H9 (cell line): ENCODE data around the gene FANCC. TPM values are rescaled to one million over a fixed set of nuclear protein-coding genes. Genes with fewer than 3 reads are reported as not detected.

Experiments used
- DNase-seq: peaks from one replicate; pipeline ENCODE4 v3.0.0-alpha.2; 2017
- H2AFZ ChIP-seq: one replicate; pipeline ENCODE4 v1.6.1; 2013; ENCODE audit warnings: mild to moderate bottlenecking, low read length, control low read depth, moderate library complexity
- H2AK5ac ChIP-seq: 2 replicates; pipeline ENCODE4 v1.6.1; 2013; ENCODE audit warnings: low read length, control low read depth, mixed read lengths; ENCODE audit not compliant: insufficient read length
- H2BK120ac ChIP-seq: one replicate; pipeline ENCODE4 v1.6.1; 2013; ENCODE audit warnings: low read depth, mild to moderate bottlenecking, low read length, control low read depth, inconsistent platforms; ENCODE audit not compliant: poor library complexity, severe bottlenecking
- H2BK12ac ChIP-seq: 2 replicates; pipeline ENCODE4 v1.6.1; 2013; ENCODE audit warnings: low read length, control low read depth, mixed read lengths, low read depth; ENCODE audit not compliant: insufficient read length
- H2BK15ac ChIP-seq: 2 replicates; pipeline ENCODE4 v1.6.1; 2013; ENCODE audit warnings: low read depth, low read length, control low read depth
- H2BK20ac ChIP-seq: one replicate; pipeline ENCODE4 v1.6.1; 2013; ENCODE audit warnings: low read depth, mild to moderate bottlenecking, low read length, control low read depth, inconsistent platforms; ENCODE audit not compliant: poor library complexity, severe bottlenecking
- H2BK5ac ChIP-seq: 2 replicates; pipeline ENCODE4 v1.6.1; 2013; ENCODE audit warnings: low read length, control low read depth, mixed read lengths; ENCODE audit not compliant: insufficient read length
- H3K14ac ChIP-seq: 2 replicates; pipeline ENCODE4 v1.6.1; 2013; ENCODE audit warnings: low read length, control low read depth; ENCODE audit not compliant: insufficient read depth
- H3K18ac ChIP-seq: 2 replicates; pipeline ENCODE4 v1.6.1; 2013; ENCODE audit warnings: low read depth, mild to moderate bottlenecking, mixed read lengths, low read length, control low read depth; ENCODE audit not compliant: insufficient read length
- H3K23ac ChIP-seq: 2 replicates; pipeline ENCODE4 v1.6.1; 2013; ENCODE audit warnings: low read length, control low read depth, mixed read lengths, low read depth; ENCODE audit not compliant: insufficient read length
- H3K23me2 ChIP-seq: 2 replicates; pipeline ENCODE4 v1.6.1; 2013; ENCODE audit warnings: low read depth, mild to moderate bottlenecking, mixed read lengths, low read length, control low read depth; ENCODE audit not compliant: insufficient read length, poor library complexity, severe bottlenecking
- H3K27ac ChIP-seq: 2 replicates; pipeline ENCODE4 v1.5.1; 2013; ENCODE audit warnings: low read length, control low read depth, mixed read lengths, low read depth; ENCODE audit not compliant: insufficient read length
- H3K27me3 ChIP-seq: 2 replicates; pipeline ENCODE4 v1.6.1; 2013; ENCODE audit warnings: low read length, control low read depth, inconsistent platforms; ENCODE audit not compliant: insufficient read depth
- H3K4ac ChIP-seq: 2 replicates; pipeline ENCODE4 v1.6.1; 2013; ENCODE audit warnings: low read depth, mild to moderate bottlenecking, control low read depth, inconsistent platforms, low read length, moderate library complexity
- H3K4me1 ChIP-seq: 2 replicates; pipeline ENCODE4 v1.6.1; 2013; ENCODE audit warnings: low read length, control low read depth, inconsistent platforms; ENCODE audit not compliant: insufficient read depth
- H3K4me2 ChIP-seq: 2 replicates; pipeline ENCODE4 v1.6.1; 2013; ENCODE audit warnings: low read length, control low read depth, mixed read lengths; ENCODE audit not compliant: insufficient read length, insufficient read depth
- H3K56ac ChIP-seq: 2 replicates; pipeline ENCODE4 v1.6.1; 2013; ENCODE audit warnings: low read depth, mild to moderate bottlenecking, mixed read lengths, low read length, control low read depth; ENCODE audit not compliant: insufficient read length
- H3K79me1 ChIP-seq: 2 replicates; pipeline ENCODE4 v1.6.1; 2013; ENCODE audit warnings: low read depth, mild to moderate bottlenecking, moderate library complexity, low read length, control low read depth, inconsistent platforms; ENCODE audit not compliant: insufficient read depth, poor library complexity, severe bottlenecking
- H3K79me2 ChIP-seq: 2 replicates; pipeline ENCODE4 v1.6.1; 2013; ENCODE audit warnings: low read length, control low read depth, inconsistent platforms; ENCODE audit not compliant: insufficient read depth
- H3K9ac ChIP-seq: 2 replicates; pipeline ENCODE4 v1.6.1; 2013; ENCODE audit warnings: low read length, control low read depth, mixed read lengths; ENCODE audit not compliant: insufficient read length; ENCODE audit errors: extremely low read depth
- H3K9me3 ChIP-seq: one replicate; pipeline ENCODE4 v1.6.1; 2013; ENCODE audit warnings: low read depth, low read length, inconsistent platforms; ENCODE audit not compliant: control insufficient read depth
- H3T11ph ChIP-seq: one replicate; pipeline ENCODE4 v1.6.1; 2013; ENCODE audit warnings: mild to moderate bottlenecking, low read length, control low read depth, inconsistent platforms
- H4K20me1 ChIP-seq: one replicate; pipeline ENCODE4 v1.6.1; 2013; ENCODE audit not compliant: control insufficient read depth, insufficient read length, insufficient read depth
- H4K5ac ChIP-seq: 2 replicates; pipeline ENCODE4 v1.6.1; 2013; ENCODE audit warnings: low read depth, mild to moderate bottlenecking, mixed read lengths, low read length, control low read depth; ENCODE audit not compliant: insufficient read length
- H4K8ac ChIP-seq: replicated peaks from 2 replicates; pipeline ENCODE4 v1.6.1; 2013; ENCODE audit warnings: low read length, control low read depth, mixed read lengths, low read depth; ENCODE audit not compliant: insufficient read length
- H4K91ac ChIP-seq: 2 replicates; pipeline ENCODE4 v1.6.1; 2013; ENCODE audit warnings: low read depth, mild to moderate bottlenecking, moderate library complexity, mixed read lengths, low read length, control low read depth; ENCODE audit not compliant: insufficient read length
- H3K27ac Mint-ChIP-seq, 3 experiments: 2 replicates in 2 of 3; 3 replicates in 1 of 3; pipeline ENCODE4 v1.8.0; 2020 to 2021; ENCODE audit warnings: mixed read lengths in 3 of 3, mild to moderate bottlenecking in 1 of 3, moderate library complexity in 1 of 3
- H3K27me3 Mint-ChIP-seq: 2 replicates; pipeline ENCODE4 v1.8.0; 2021; ENCODE audit warnings: low read depth, mild to moderate bottlenecking, moderate library complexity, mixed read lengths
- H3K36me3 Mint-ChIP-seq, 3 experiments: 2 replicates in 2 of 3; 3 replicates in 1 of 3; pipeline ENCODE4 v1.8.0; 2020 to 2021; ENCODE audit warnings: low read depth in 3 of 3, mixed read lengths in 3 of 3; ENCODE audit not compliant: insufficient read depth in 1 of 3
- H3K4me1 Mint-ChIP-seq, 2 experiments: 2 replicates each; pipeline ENCODE4 v1.8.0; 2020; ENCODE audit warnings: mixed read lengths in 2 of 2
- H3K4me3 Mint-ChIP-seq, 2 experiments: 2 replicates in 1 of 2; 3 replicates in 1 of 2; pipeline ENCODE4 v1.8.0; 2020 to 2021; ENCODE audit warnings: mild to moderate bottlenecking in 2 of 2, mixed read lengths in 2 of 2, moderate library complexity in 1 of 2
- H3K9me3 Mint-ChIP-seq, 2 experiments: 2 replicates in 1 of 2; 3 replicates in 1 of 2; pipeline ENCODE4 v1.8.0; 2020; ENCODE audit warnings: mild to moderate bottlenecking in 2 of 2, mixed read lengths in 2 of 2, moderate library complexity in 1 of 2
- CTCF ChIP-seq: fragments of 200-600 bp; sonication (generic); conservative IDR thresholded peaks from 3 replicates; pipeline ENCODE4 v1.8.0; 2021; ENCODE audit warnings: antibody characterized with exemption, mild to moderate bottlenecking
- WGBS: extraction: QIAGEN DNeasy Blood & Tissue Kit; methylation state at CpG from one replicate; pipeline ENCODE4 v1.1.7; 2013; ENCODE audit warnings: missing lambda C conversion rate, low lambda C conversion rate, mixed read lengths; ENCODE audit not compliant: insufficient read length; ENCODE audit errors: extremely low coverage; 5-methylcytosine and 5-hydroxymethylcytosine counted together
- total RNA-seq: library from RNA; stranded (reverse); gene quantifications from 2 replicates; pipeline ENCODE4 v1.2.1, GENCODE V29; 2021

The FANCC gene
- total RNA-seq, 1 experiment from 2014 or later, result 14.6 TPM

- no peak overlapping the region for H2AK5ac ChIP-seq
- DNase-seq, result no peak
- H3K56ac ChIP-seq, result no peak overlapping the region
- H2BK120ac ChIP-seq, result no peak overlapping the region
- H4K20me1 ChIP-seq, result no peaks in the 10 kb centered on the region
- H4K8ac ChIP-seq, result no peak overlapping the region
- no peak overlapping the region for H3K27ac ChIP-seq
- Mint-ChIP-seq H3K27ac (no peak overlapping the region), H3K27me3 (no peaks in the 10 kb centered on the region), H3K9me3 (no peaks in the 10 kb centered on the region), H3K36me3 (no peaks in the 10 kb centered on the region; a peak in 1 of 7 replicates), H3K4me1 (peaks cover 16 to 24% of the 10 kb centered on the region in 2 experiments), H3K4me3 (no peak overlapping the region)
- WGBS, result no CpG with 5 or more reads among the region's 3 CpGs
- H3K23me2 ChIP-seq, result peaks cover 7% of the 10 kb centered on the region
- H2BK5ac ChIP-seq, result no peak overlapping the region
- no peak overlapping the region for H3T11ph ChIP-seq
- H2BK20ac ChIP-seq, result no peak overlapping the region
- H2AFZ ChIP-seq, result no peak overlapping the region
- no peaks in the 10 kb centered on the region for H3K9me3 ChIP-seq
- H3K79me1 ChIP-seq, result no peaks in the 10 kb centered on the region
- H3K9ac ChIP-seq, result no peak overlapping the region
- no peak overlapping the region for H4K91ac ChIP-seq
- no peak overlapping the region for H3K18ac ChIP-seq
- no peak overlapping the region for H3K14ac ChIP-seq
- no peak overlapping the region for H2BK15ac ChIP-seq
- no peak overlapping the region for H4K5ac ChIP-seq
- no peak overlapping the region for H2BK12ac ChIP-seq
- H3K23ac ChIP-seq, result no peak overlapping the region
- no peaks in the 10 kb centered on the region for H3K4me1 ChIP-seq
- no peak overlapping the region for H3K4me2 ChIP-seq
- TF ChIP-seq CTCF, result no peak
- no peak overlapping the region for H3K4ac ChIP-seq
- no peaks in the 10 kb centered on the region for H3K79me2 ChIP-seq
- H3K27me3 ChIP-seq, result no peaks in the 10 kb centered on the region
These were observed 5.5 kb downstream of the FANCC start for GRCh38 chr9:95311961-95312360.
